ENCODE data around the gene ARHGDIA.
"Not testable (repeated sequence)": the region's sequence is repeated elsewhere in the genome, so short reads cannot be mapped to it uniquely, and the experiment has no call there.

The ARHGDIA gene

GRCh38 chr17:81842725-81843504, 28.2 kb downstream of the ARHGDIA start:
- DNase-seq: no peak

DNA sequence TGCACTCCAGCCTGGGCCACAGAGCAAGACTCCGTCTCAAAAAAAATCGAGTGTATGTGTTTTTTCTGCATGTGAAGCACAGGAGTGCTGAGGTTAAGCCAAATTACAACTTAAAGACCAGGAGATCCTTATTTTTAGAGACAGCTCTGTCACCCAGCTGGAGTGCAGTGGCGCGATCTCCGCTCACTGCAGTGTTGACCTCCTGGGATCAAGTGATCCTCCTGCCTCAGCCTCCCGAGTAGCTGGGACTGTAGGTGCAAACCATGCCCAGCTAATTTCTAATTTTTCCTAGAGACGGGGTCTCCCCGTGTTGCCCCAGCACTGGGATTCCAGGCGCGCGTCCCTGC, 28.8 kb downstream of the ARHGDIA start:
- DNase-seq: no peak

GRCh38 chr17:81841866-81842265, 29.3 kb downstream of the ARHGDIA start:
- no peak for DNase-seq

GRCh38 chr17:81840826-81841778, 30.0 kb downstream of the ARHGDIA start:
- no peak for DNase-seq

DNA sequence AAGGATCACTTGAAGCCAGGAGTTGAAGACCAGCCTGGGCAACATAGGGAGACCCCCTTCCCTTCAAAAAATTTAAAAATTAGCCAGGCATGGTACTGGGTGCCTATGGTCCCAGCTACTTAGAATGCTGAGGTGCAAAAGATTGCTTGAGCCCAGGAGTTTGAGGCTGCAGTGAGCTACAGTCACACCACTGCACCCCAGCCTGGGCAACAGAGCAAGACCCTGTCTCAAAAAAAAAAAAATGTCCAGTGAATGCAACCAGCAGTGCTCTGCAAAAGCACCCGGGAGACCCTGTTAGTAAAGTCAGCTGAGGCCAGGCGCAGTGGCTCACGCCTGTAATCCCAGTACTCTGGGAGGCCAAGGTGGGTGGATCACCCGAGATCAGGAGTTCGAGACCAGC, 31.1 kb downstream of the ARHGDIA start:
- not testable (repeated sequence) for DNase-seq

GRCh38 chr17:81839301-81839700, 31.8 kb downstream of the ARHGDIA start:
- no peak for DNase-seq

- DNase-seq: no peak
Observed at GRCh38 chr17:81838753-81839255, 32.3 kb downstream of the ARHGDIA start.

- peak; percentile 98 for DNase-seq
Observed at GRCh38 chr17:81837641-81838040, 33.5 kb downstream of the ARHGDIA start.

DNA sequence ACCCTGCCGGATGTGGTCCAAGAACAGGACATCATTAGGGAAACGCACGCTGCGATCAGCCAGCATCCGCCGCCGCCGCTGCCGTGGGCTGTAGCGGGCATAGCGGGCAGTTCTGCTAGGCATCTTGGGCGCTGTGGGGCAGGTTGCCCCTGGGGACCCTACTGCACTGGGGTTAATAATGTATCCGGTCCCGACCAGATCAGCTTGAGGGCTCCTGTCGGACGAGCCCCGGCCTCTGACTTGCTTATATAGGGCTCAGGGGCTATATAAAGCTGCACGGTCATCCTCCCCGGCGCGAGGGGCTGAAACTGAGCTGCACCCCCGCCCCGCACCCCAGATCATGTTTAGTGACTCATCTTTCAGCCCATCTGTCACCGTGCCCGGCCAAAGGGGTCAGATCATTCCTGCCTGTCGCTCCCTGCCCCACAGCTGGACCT, 36.3 kb downstream of the ARHGDIA start, which contains the start of gene PPP1R27:
Gene PPP1R27, minus strand, starts transcription at position 220 of the 437 bp plus-strand sequence. Its CDS starts 97 bp downstream, at position 123.
- DNase-seq: no peak

DNA sequence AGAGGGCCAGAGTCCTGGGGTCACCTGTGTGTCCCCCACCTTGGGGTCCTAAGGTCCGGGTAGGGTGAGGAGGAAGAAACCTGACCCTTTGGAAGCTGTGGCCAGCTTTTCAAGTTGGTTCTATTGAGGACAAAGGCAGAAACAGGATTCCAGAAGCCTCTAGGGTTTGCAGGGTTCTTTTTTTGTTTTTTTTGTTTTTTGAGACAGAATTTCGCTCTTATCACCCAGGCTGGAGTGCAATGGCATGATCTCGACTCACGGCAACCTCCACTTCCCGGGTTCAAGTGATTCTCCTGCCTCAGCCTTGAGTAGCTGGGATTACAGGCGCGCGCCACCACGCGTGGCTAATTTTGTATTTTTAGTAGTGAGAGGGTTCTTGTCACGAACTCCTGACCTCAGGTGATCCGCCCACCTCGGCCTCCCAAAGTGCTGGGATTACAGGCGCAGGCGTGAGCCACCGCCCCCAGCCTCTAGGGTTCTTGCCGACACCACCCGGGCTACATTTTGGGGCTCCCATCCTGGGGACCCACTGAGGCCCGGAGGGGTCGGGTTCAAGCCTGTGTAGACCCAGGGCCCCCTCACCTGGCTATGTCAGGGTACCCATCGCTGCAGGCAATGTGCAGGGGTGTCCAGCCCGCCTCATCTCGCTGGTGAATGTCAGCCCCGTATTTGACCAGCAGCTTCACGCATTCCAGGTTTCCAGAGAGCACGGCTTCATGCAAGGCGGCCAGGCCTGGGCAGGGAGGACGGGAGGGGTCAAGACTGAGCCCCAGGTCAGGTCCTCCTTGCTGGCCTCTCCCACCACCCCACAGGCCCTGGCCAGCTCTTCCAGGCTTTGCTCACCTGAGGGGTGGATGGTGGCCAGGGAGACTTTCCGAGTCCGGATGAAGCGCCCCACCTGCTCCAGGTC, 37.0 kb downstream of the ARHGDIA start:
- no peak for DNase-seq

- peak; percentile 88 to 89 for DNase-seq
Observed at GRCh38 chr17:81833160-81833920, 37.8 kb downstream of the ARHGDIA start, which contains the start of gene MCRIP1. TSS of gene MCRIP1 (minus strand) at chr17:81833291. CDS start at chr17:81824506, 8,785 bp downstream.

- peak in 1 of 2 experiments; percentile 60 for DNase-seq
Observed at GRCh38 chr17:81832608-81833159, 38.5 kb downstream of the ARHGDIA start.

- DNase-seq: peak; percentile 67 to 80
Observed at GRCh38 chr17:81831957-81832607, 39.1 kb downstream of the ARHGDIA start.

GRCh38 chr17:81831563-81831956, 39.6 kb downstream of the ARHGDIA start:
- DNase-seq: peak; percentile 67 to 80

DNA sequence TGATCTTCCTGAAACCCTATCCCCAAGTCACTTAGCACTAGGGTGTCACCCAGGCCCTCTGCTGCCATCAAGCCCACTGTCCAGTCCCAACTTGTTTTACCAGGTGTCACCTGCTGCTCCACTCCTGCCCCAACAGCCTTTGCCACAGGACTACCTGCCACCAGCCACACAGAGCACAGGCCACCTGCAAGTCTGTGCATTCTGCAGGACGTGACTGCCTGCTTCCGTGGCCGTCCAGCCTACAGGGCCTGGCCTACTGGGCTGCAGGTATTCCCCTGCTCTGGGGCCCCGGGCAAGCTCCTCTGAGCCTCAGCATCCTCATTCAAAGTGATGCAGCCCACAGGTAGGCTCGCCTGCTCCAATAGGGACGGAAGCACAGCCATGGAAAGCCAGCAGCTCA, 41.3 kb downstream of the ARHGDIA start:
- no peak for DNase-seq

DNA sequence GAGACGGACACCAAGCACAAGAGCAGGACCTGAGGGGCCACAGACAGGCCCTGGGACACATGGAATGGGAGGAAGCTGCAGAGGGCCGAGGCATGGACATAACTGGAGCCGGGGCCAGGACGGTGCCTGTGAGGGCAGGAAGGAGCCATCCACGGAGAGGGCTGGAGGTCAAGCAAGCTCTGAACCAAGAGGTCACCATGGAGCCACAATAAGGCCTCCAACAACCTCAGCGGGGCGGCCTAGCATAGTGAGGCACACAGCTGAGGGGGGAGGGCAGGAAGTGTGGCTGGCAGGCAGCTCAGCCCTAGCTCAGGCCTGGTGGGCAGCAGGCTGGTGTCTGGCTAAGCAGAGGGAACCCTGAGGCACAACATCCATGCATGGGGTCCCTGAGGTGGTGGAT, 42.5 kb downstream of the ARHGDIA start:
- no peak for DNase-seq

DNA sequence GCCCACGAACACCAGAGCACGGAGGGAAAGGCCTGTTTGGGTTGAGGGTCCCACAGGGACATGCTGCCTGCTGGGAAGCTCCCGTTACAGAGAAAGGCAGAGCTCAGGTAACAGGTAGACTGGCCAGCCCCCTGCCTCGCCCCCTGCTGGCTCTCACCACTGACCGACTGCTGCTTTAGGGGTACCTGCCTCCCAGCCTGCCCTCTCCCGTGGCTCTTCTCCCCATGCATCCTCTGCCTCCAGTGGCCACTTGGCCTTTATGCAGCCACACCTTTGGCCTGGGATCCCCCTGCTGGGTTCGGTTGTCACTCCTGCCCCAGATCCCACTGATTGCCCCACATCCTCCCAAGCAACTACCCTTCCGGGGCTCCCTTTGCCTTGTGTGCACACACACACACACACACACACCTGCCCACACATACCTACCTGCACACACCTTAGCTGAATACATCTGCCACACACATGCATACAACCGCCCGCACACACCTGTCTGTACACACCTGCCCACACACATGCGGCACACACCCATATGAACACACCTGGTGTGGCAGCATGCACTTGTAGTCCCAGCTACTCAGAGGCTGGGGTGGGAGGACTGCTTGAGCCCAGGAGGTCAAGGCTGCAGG, 45.2 kb downstream of the ARHGDIA start:
- DNase-seq: no peak

GRCh38 chr17:81824595-81824994, 46.5 kb downstream of the ARHGDIA start:
- DNase-seq: no peak

GRCh38 chr17:81823820-81824550, 47.2 kb downstream of the ARHGDIA start:
- DNase-seq: no peak
